ENCODE data around the gene INSRR. TPM values are rescaled to one million over a fixed set of nuclear protein-coding genes. Genes with fewer than 3 reads are reported as not detected.

Gene INSRR
- total RNA-seq, 1 experiment from 2014 or later = not detected

DNA sequence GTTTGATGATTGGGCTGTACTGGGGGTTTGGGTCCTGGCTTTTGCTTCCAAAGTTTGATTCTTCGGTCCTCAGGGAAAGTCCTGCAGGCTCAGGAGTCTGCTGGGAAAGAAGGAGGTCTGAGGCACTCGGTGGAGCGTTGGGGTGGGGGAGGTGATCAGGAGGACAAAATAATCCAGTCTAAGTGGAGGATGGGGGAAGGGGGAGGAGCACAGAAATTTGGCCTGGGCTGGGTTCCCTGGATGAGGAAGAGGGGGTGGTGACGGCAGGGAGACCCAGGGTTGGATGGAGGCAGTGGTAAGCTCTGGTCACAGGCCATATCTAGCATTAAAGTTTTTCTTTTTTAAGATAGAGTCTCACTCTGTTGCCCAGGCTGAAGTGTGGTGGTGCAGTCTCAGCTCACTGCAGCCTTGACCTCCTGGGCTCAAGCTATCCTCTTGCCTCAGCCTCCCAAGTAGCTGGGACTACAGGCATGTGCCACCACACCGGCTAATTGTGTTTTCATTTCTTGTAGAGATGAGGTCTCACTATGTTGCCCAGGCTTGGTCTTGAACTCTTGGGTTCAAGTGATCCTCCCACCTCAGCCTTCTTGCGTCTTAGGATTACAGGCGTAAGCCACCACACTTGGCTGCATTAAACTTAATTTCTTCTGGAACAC, 49.1 kb downstream of the INSRR start:
- Histone ChIP-seq H3K4me3 (ENCODE audit: low read depth in 2 of 2, low read length in 2 of 2) (no peak overlapping the region), H3K36me3 (ENCODE audit: control insufficient read depth, insufficient read depth, low read length) (no peaks in the 10 kb centered on the region), H3K27ac (ENCODE audit: low read length) (no peak overlapping the region), H3K4me1 (ENCODE audit: control insufficient read depth, insufficient read depth, low read length) (peaks cover 5% of the 10 kb centered on the region; the same call in 1 of the 2 replicates), H3K9me3 (ENCODE audit: control insufficient read depth, insufficient read depth, low read depth, low read length) (no peaks in the 10 kb centered on the region), H3K27me3 (ENCODE audit: control insufficient read depth, insufficient read depth, low read length) (no peaks in the 10 kb centered on the region)
- TF ChIP-seq SIN3A (IDR thresholded peaks at IDR 0.05; ENCODE audit: borderline replicate concordance, insufficient read depth, low read depth, low read length) (no peak), CTCF (IDR thresholded peaks at IDR 0.05) (no peak), TCF7L2 (IDR thresholded peaks at IDR 0.05; ENCODE audit: low read depth, low read length) (no peak), POLR2AphosphoS5 (IDR thresholded peaks at IDR 0.05; ENCODE audit: low read depth, low read length) (no peak), REST (IDR thresholded peaks at IDR 0.05; ENCODE audit: insufficient read depth in 1 of 2, low read depth in 2 of 2, low read length in 1 of 2) (no peak)
- CTCF ChIA-PET = interaction anchor here (0.5 to 0.8 kb wide), 2 partner anchors 16 to 50 kb away, joined by 3 to 8 read pairs; no protein-coding TSS in a partner anchor
- no TSS peak for BruUV-seq (replicated peaks)
- in situ Hi-C loops (cut with HindIII; ENCODE audit: low pct_unique_long_range_greater_than_20kb, low sequenced_read_pairs) (no loop called here), intact Hi-C loops (cut with micrococcal nuclease; ENCODE audit: unreplicated experiment) (no loop called here)
- DNase-seq (ENCODE audit: low read depth, low spot score) (no peak), ATAC-seq (no peak)
- POLR2A ChIA-PET = no interaction called here

DNA sequence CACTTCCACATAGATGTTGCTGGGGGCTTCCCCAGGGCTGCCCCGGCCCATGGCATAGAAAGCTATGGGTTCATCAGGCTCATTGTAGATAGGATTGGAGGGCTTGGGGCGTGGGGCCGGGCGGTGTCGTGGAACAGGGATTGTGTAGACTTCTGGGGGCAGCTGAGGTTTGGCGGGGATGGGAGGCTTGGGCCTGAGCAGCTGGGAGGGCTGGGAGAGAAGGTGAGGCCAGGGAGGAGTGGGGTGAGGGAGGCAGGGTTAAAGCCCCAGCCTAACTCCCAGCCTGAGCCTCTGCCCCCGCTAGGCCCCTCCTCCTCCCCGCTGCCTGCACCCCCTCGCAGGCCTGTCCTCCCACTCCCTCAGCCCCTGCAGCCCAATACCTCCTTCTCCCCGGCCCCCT, 49.6 kb downstream of the INSRR start:
- H3K27ac ChIP-seq (ENCODE audit: low read length) = no peak overlapping the region
- no peak overlapping the region for H3K4me3 ChIP-seq (ENCODE audit: low read depth in 2 of 2, low read length in 2 of 2)
- BruUV-seq (replicated peaks) = no TSS peak
- H3K9me3 ChIP-seq (ENCODE audit: control insufficient read depth, insufficient read depth, low read depth, low read length) = no peaks in the 10 kb centered on the region
- no peak for DNase-seq (ENCODE audit: low read depth, low spot score)
- ChIA-PET POLR2A (no interaction called here), CTCF (interaction anchor here (0.5 to 0.8 kb wide), 2 partner anchors 17 to 83 kb away, joined by 3 to 8 read pairs; no protein-coding TSS in a partner anchor)
- peaks cover 3% of the 10 kb centered on the region; the same call in 1 of the 2 replicates for H3K4me1 ChIP-seq (ENCODE audit: control insufficient read depth, insufficient read depth, low read length)
- no peak for ATAC-seq
- H3K36me3 ChIP-seq (ENCODE audit: control insufficient read depth, insufficient read depth, low read length) = no peaks in the 10 kb centered on the region
- no peaks in the 10 kb centered on the region for H3K27me3 ChIP-seq (ENCODE audit: control insufficient read depth, insufficient read depth, low read length)
- in situ Hi-C loops (cut with HindIII; ENCODE audit: low pct_unique_long_range_greater_than_20kb, low sequenced_read_pairs) (no loop called here), intact Hi-C loops (cut with micrococcal nuclease; ENCODE audit: unreplicated experiment) (no loop called here)
- TF ChIP-seq REST (IDR thresholded peaks at IDR 0.05; ENCODE audit: insufficient read depth in 1 of 2, low read depth in 2 of 2, low read length in 1 of 2) (no peak), POLR2AphosphoS5 (IDR thresholded peaks at IDR 0.05; ENCODE audit: low read depth, low read length) (no peak), TCF7L2 (IDR thresholded peaks at IDR 0.05; ENCODE audit: low read depth, low read length) (no peak), SIN3A (IDR thresholded peaks at IDR 0.05; ENCODE audit: borderline replicate concordance, insufficient read depth, low read depth, low read length) (no peak), CTCF (IDR thresholded peaks at IDR 0.05) (no peak)
